ENCODE data around the gene FAM151A.

Gene FAM151A

GRCh38 chr1:54603241-54603640, 20.1 kb downstream of the FAM151A start:
- no peak for TF ChIP-seq POLR2AphosphoS5 (IDR thresholded peaks at IDR 0.05; ENCODE audit: low read depth, low read length)
- TF ChIP-seq PAX5 (IDR thresholded peaks at IDR 0.05; ENCODE audit: insufficient read depth, low read length, severe bottlenecking): no peak
- no peak for TF ChIP-seq POU2F2 (IDR thresholded peaks at IDR 0.05; ENCODE audit: low read depth, low read length)
- TF ChIP-seq SPI1 (IDR thresholded peaks at IDR 0.05; ENCODE audit: low read depth, low read length): no peak
- no peak for TF ChIP-seq TAF1 (IDR thresholded peaks at IDR 0.05; ENCODE audit: low read depth, low read length)
- TF ChIP-seq POLR2A (IDR thresholded peaks at IDR 0.05; ENCODE audit: low read depth, low read length): no peak
- no peak for DNase-seq (ENCODE audit: insufficient read length, low spot score)
- no peak for FAIRE-seq

GRCh38 chr1:54602554-54602953, 20.8 kb downstream of the FAM151A start:
- DNase-seq (ENCODE audit: insufficient read length, low spot score) (no peak), FAIRE-seq (no peak)
- TF ChIP-seq SPI1 (IDR thresholded peaks at IDR 0.05; ENCODE audit: low read depth, low read length) (no peak), POU2F2 (IDR thresholded peaks at IDR 0.05; ENCODE audit: low read depth, low read length) (no peak)

- FAIRE-seq (no peak), DNase-seq (ENCODE audit: insufficient read length, low spot score) (no peak)
- TF ChIP-seq POLR2A (IDR thresholded peaks at IDR 0.05; ENCODE audit: low read depth, low read length): no peak
- no peak for TF ChIP-seq SPI1 (IDR thresholded peaks at IDR 0.05; ENCODE audit: low read depth, low read length)
- TF ChIP-seq POU2F2 (IDR thresholded peaks at IDR 0.05; ENCODE audit: low read depth, low read length): no peak
- TF ChIP-seq TAF1 (IDR thresholded peaks at IDR 0.05; ENCODE audit: low read depth, low read length): no peak
- TF ChIP-seq POLR2AphosphoS5 (IDR thresholded peaks at IDR 0.05; ENCODE audit: low read depth, low read length): no peak
- TF ChIP-seq PAX5 (IDR thresholded peaks at IDR 0.05; ENCODE audit: insufficient read depth, low read length, severe bottlenecking): no peak
Measured at GRCh38 chr1:54601730-54602129, 21.6 kb downstream of the FAM151A start.

- FAIRE-seq: no peak
- TF ChIP-seq POLR2A (IDR thresholded peaks at IDR 0.05; ENCODE audit: low read depth, low read length) (no peak), PAX5 (IDR thresholded peaks at IDR 0.05; ENCODE audit: insufficient read depth, low read length, severe bottlenecking) (no peak), POU2F2 (IDR thresholded peaks at IDR 0.05; ENCODE audit: low read depth, low read length) (no peak), TAF1 (IDR thresholded peaks at IDR 0.05; ENCODE audit: low read depth, low read length) (no peak), SPI1 (IDR thresholded peaks at IDR 0.05; ENCODE audit: low read depth, low read length) (no peak), POLR2AphosphoS5 (IDR thresholded peaks at IDR 0.05; ENCODE audit: low read depth, low read length) (no peak)
- DNase-seq (ENCODE audit: insufficient read length, low spot score): no peak
Measured at GRCh38 chr1:54600947-54601721, 22.2 kb downstream of the FAM151A start.

GRCh38 chr1:54599211-54599823, 24.0 kb downstream of the FAM151A start:
- no peak for TF ChIP-seq POLR2AphosphoS5 (IDR thresholded peaks at IDR 0.05; ENCODE audit: low read depth, low read length)
- TF ChIP-seq POLR2A (IDR thresholded peaks at IDR 0.05; ENCODE audit: low read depth, low read length): no peak
- no peak for TF ChIP-seq SPI1 (IDR thresholded peaks at IDR 0.05; ENCODE audit: low read depth, low read length)
- no peak for TF ChIP-seq PAX5 (IDR thresholded peaks at IDR 0.05; ENCODE audit: insufficient read depth, low read length, severe bottlenecking)
- no peak for TF ChIP-seq TAF1 (IDR thresholded peaks at IDR 0.05; ENCODE audit: low read depth, low read length)
- TF ChIP-seq POU2F2 (IDR thresholded peaks at IDR 0.05; ENCODE audit: low read depth, low read length): no peak
- DNase-seq (ENCODE audit: insufficient read length, low spot score): no peak
- FAIRE-seq: no peak

- no peak for FAIRE-seq
- no peak for DNase-seq (ENCODE audit: insufficient read length, low spot score)
Measured at GRCh38 chr1:54597455-54598030, 25.8 kb downstream of the FAM151A start.

GRCh38 chr1:54596756-54597155, 26.6 kb downstream of the FAM151A start:
- no peak for FAIRE-seq
- no peak for DNase-seq (ENCODE audit: insufficient read length, low spot score)
- TF ChIP-seq PAX5 (IDR thresholded peaks at IDR 0.05; ENCODE audit: insufficient read depth, low read length, severe bottlenecking): no peak
- TF ChIP-seq TAF1 (IDR thresholded peaks at IDR 0.05; ENCODE audit: low read depth, low read length): no peak

More at GRCh38 chr1:54597455-54598030, 25.8 kb downstream of the FAM151A start:
- TF ChIP-seq PAX5 (IDR thresholded peaks at IDR 0.05; ENCODE audit: insufficient read depth, low read length, severe bottlenecking): no peak
- no peak for TF ChIP-seq POU2F2 (IDR thresholded peaks at IDR 0.05; ENCODE audit: low read depth, low read length)
- TF ChIP-seq TAF1 (IDR thresholded peaks at IDR 0.05; ENCODE audit: low read depth, low read length): no peak
- TF ChIP-seq POLR2A (IDR thresholded peaks at IDR 0.05; ENCODE audit: low read depth, low read length): no peak
- no peak for TF ChIP-seq SPI1 (IDR thresholded peaks at IDR 0.05; ENCODE audit: low read depth, low read length)
- no peak for TF ChIP-seq POLR2AphosphoS5 (IDR thresholded peaks at IDR 0.05; ENCODE audit: low read depth, low read length)

GRCh38 chr1:54595956-54596498, 27.3 kb downstream of the FAM151A start:
- TF ChIP-seq PAX5 (IDR thresholded peaks at IDR 0.05; ENCODE audit: insufficient read depth, low read length, severe bottlenecking) (no peak), SPI1 (IDR thresholded peaks at IDR 0.05; ENCODE audit: low read depth, low read length) (no peak), TAF1 (IDR thresholded peaks at IDR 0.05; ENCODE audit: low read depth, low read length) (no peak), POU2F2 (IDR thresholded peaks at IDR 0.05; ENCODE audit: low read depth, low read length) (no peak), POLR2AphosphoS5 (IDR thresholded peaks at IDR 0.05; ENCODE audit: low read depth, low read length) (no peak), POLR2A (IDR thresholded peaks at IDR 0.05; ENCODE audit: low read depth, low read length) (no peak)
- no peak for FAIRE-seq
- DNase-seq (ENCODE audit: insufficient read length, low spot score): no peak

GRCh38 chr1:54594463-54594862, 28.9 kb downstream of the FAM151A start:
- FAIRE-seq (no peak), DNase-seq (ENCODE audit: insufficient read length, low spot score) (no peak)
- no peak for TF ChIP-seq POU2F2 (IDR thresholded peaks at IDR 0.05; ENCODE audit: low read depth, low read length)
- no peak for TF ChIP-seq POLR2AphosphoS5 (IDR thresholded peaks at IDR 0.05; ENCODE audit: low read depth, low read length)
- TF ChIP-seq TAF1 (IDR thresholded peaks at IDR 0.05; ENCODE audit: low read depth, low read length): no peak
- TF ChIP-seq SPI1 (IDR thresholded peaks at IDR 0.05; ENCODE audit: low read depth, low read length): no peak
- TF ChIP-seq POLR2A (IDR thresholded peaks at IDR 0.05; ENCODE audit: low read depth, low read length): no peak
- TF ChIP-seq PAX5 (IDR thresholded peaks at IDR 0.05; ENCODE audit: insufficient read depth, low read length, severe bottlenecking): no peak

Measured in GM12891 (cell line).